VCaP (cell line): Measurements from ENCODE around the gene GLRA1.

Source experiments
- H3K27ac ChIP-seq: fragments of 450-650 bp; 2 replicates; pipeline ENCODE4 v1.5.1; 2017
- CTCF ChIP-seq: fragments of 450-650 bp; conservative IDR thresholded peaks from 2 replicates; pipeline ENCODE4 v1.5.1; 2017; ENCODE audit warnings: mild to moderate bottlenecking, moderate library complexity

The GLRA1 gene

DNA sequence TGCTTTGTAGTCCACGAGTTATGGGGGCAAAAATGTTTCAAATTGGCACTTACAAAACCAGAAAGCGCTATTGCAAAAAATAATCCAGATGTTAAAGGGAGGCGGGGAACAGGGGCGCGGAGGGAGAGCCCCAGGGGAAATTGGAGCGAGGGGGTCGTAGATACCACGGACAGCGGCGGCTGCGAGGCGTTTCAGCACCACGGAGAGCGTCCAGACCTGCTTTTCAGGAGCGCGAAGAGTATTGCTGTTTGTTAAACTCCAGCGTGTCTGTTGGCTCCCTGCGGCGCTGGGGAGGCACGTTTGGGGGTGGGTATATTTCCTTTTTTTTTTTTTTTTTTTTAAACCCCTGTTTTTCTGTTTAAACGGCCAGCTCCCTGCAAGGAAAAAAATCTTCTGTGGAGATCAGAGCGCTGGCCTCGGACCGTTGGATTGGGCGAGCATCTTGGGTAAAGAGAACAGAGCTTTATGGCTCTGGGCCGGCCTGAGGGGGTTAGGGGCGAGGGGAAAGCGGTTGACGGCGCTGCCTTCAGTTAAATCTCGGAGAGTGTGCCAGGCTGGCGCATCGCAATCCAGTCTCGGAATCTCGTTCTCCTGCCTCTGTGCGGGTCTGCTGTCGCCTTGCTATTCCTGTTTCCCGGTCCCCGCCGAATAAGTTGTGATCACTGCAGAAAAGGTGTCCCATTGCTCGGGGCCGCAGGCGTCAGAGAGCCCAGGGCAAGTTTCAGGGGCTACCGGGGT is at the start of gene GLRA1:
GLRA1 (minus strand) TSS at position 288 of the 738 bp plus-strand sequence. CDS start 302 bp downstream, outside the sequence.
- TF ChIP-seq CTCF: no peak
- no peak within 1 kb of the TSS; the same call in 1 of the 2 replicates for H3K27ac ChIP-seq

DNA sequence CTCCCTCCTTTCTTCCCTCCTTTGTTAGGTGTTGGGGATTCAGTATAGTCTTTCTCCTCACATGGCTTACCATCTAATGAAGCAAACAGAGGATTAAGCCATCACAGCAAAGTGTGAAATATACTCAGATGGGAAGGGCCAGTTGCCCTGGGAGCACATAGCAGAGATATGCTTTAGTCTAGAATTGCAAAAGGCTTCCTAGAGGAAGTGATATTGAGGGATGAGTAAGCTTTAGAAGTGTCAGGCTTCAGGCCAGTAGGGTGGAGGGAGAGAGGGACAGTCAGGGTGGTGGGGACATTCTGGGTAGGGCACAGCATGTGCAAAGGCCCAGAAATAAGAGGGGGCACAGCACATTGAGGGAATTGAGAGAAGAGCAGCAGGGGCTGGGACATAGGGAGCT is 46.2 kb upstream of the GLRA1 start:
- no peak overlapping the region for H3K27ac ChIP-seq
- TF ChIP-seq CTCF: no peak

GRCh38 chr5:151967865-151968264 is 43.2 kb upstream of the GLRA1 start:
- H3K27ac ChIP-seq: no peak overlapping the region
- no peak for TF ChIP-seq CTCF

DNA sequence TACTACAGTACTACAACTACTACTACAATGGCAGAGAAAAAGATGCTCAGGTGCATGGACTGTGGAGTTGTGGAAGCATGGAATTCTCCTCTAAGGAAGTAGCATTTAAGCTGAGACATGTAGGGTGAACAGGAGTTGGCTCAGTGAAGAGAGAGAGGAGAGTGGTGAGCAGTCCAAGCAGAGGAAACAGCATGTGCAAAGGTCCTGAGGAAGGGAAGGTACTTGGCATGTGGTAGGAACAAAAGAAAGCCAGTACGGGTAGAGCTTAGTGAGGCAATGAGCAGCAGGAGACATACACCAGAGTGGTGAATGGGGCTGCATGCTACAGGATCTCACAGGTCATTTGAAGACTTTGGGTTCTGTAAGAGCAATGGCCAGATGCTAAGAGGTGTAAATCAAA is 41.4 kb upstream of the GLRA1 start:
- no peak overlapping the region for H3K27ac ChIP-seq
- no peak for TF ChIP-seq CTCF

- no peak overlapping the region for H3K27ac ChIP-seq
- TF ChIP-seq CTCF: no peak
These were observed 39.8 kb upstream of the GLRA1 start for GRCh38 chr5:151964471-151964870.

- no peak overlapping the region for H3K27ac ChIP-seq
- no peak for TF ChIP-seq CTCF
These were observed 36.9 kb upstream of the GLRA1 start for GRCh38 chr5:151961557-151961956.

- H3K27ac ChIP-seq: no peak overlapping the region
- TF ChIP-seq CTCF: no peak
These were observed 33.5 kb upstream of the GLRA1 start for GRCh38 chr5:151958111-151958510.
